HG03108 (cell line): ENCODE results near the gene PRKG2.

Source experiments
- ATAC-seq: cut with Tn5 transposase; IDR thresholded peaks from one replicate; pipeline ENCODE4 v1.9.1; 2021; ENCODE audit warnings: moderate library complexity; ENCODE audit not compliant: unreplicated experiment

The PRKG2 gene

GRCh38 chr4:81106150-81106549 lies 108.9 kb downstream of the PRKG2 start:
- no peak for ATAC-seq

DNA sequence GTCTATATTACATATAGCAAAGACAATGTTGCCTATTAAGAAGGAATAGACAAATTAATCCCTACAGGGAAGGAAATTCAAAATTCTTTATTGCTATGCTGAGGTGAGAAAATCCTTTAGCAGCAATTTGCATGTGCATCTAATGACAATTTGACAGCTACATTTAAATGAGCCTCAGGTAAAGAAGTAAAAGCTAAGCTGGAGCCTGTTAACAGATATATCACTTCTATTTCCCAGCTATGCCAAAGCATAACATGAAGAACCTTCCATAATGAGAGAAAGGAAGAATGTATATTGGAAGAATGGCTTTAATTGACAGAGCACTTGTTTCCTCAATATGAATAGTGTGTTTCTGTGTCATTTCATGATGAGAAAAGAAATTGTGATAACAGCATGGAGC lies 112.9 kb downstream of the PRKG2 start:
- ATAC-seq = no peak

DNA sequence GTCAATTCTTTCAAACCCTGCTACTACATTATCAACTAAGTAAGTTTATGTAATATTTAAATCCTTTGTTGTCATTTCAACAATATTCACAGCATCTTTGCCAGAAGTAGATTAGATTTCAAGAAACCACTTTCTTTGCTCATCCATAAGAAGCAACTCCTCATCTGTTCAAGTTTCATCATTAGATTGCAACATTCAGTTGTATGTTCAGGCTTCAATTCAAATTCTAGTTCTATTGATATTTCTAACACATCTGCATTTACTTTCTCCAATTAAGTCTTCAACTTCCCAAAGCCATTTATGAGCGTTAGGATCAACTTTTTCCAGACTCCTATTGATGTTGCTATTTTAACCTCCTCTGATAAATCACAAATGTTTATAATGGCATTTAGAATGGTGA lies 118.5 kb downstream of the PRKG2 start:
- ATAC-seq = no peak

DNA sequence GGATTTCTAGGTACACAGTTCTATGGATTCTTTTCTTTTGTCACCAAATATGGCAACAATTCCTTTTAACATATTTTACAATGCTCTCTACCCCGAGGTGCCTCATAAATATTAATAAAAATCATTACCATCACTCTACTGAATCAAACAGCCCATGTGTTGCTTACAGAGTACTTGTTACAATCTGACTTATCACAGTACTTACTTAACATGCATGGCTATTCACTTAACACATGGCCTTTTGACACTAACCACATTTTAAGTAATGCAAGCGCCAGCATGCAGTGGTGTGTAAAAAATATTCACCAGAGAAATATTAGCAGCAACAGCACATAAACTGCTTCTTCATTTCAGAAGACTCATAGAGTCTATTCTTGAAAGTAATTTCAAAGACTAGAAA lies 119.6 kb downstream of the PRKG2 start:
- ATAC-seq = no peak

DNA sequence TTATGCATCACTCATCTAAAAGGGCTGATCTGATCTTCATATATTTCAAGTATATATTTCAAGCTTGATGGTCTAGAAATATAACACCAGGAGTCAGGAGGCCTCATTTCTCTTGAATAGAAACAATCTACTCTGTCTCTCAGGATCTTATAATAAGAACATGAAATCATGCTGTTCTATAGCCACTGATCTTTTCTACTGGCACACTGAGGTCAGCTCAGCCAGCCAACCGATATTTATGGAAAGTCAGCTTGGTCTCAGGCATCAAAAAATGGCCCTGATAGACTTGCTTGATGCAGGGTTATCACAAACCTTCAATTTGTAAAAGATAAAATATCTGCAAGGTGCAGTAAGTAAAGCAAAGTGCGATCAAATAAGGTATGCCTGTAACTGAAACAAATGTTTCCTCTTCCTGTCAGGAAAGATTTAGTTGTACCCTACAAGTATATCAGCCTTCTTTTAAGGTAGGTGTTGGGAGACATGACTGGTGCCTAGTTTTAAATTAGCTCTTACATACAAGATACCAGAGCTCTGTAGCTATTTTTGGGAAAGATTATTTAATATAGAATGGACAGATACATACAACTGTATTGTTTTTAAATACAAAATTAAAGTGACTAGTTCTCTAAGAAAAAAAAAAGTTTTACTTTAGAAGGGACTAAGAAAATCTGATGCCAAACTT lies 121.2 kb downstream of the PRKG2 start:
- no peak for ATAC-seq

GRCh38 chr4:81085979-81086378 lies 129.0 kb downstream of the PRKG2 start:
- no peak for ATAC-seq

DNA sequence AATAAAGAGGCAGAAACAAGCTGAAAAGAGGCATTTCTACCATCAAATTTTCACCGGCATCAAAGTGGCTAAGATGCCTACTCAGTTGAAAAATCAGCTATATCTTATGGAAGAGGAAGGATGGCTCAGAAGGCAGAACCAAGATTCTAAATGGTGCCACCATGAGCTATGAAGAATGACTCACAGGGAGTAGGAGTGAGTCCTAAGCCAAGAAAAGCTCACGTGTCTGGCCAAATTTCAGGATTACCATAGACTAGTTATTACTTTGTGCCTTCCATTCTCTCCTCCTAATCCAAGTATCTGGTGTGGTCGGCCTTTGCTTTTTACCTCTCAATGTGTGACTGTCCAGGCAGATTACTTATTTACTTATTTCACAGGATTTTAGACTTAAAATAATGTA lies 129.7 kb downstream of the PRKG2 start:
- no peak for ATAC-seq

- no peak for ATAC-seq
Measured at GRCh38 chr4:81084634-81085033, 130.4 kb downstream of the PRKG2 start.

- no peak for ATAC-seq
Measured at GRCh38 chr4:81084029-81084428, 131.0 kb downstream of the PRKG2 start.

- no peak for ATAC-seq
Measured at GRCh38 chr4:81081156-81081555, 133.9 kb downstream of the PRKG2 start.

GRCh38 chr4:81071013-81071412 lies 144.0 kb downstream of the PRKG2 start:
- no peak for ATAC-seq

- peak; percentile 85 for ATAC-seq
Measured at GRCh38 chr4:81069706-81070331, 145.2 kb downstream of the PRKG2 start.

DNA sequence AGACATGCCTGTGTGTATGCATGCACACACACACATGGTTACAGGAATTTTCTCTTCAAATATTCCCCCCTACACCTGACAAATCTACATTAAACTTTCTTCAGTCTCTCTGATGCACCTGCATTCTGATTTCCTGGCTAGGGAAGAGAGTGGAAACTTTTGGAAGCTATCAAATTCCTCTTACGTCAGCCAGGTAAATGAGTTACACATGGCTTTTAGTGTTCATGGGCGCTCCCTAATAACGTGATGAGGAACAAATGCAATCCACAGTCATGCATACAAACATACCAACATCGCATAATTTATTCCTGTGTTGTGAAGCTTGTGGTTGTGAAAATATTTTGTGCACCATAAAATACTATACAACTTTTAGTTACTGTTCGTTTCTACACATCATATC lies 149.6 kb downstream of the PRKG2 start:
- ATAC-seq = no peak

DNA sequence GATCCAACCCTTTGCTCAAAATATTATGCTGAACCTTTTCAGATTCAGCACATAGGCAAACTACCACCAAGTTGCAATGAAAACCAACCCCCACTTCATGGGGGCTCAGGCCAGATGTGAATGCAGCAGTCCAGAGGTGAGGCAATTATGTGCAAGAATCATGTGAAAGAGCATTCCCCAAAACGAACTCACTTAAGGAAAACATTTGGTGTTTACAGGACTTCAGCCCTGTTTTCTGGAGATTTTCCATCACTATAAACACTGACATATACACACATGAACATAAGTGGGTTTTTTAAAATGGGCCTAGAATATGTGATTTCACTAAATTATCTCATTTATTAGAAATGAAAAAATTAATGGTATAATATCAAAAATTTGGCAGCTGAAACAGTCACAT lies 153.0 kb downstream of the PRKG2 start:
- ATAC-seq = no peak

GRCh38 chr4:81061344-81061730 lies 153.7 kb downstream of the PRKG2 start:
- ATAC-seq = no peak

DNA sequence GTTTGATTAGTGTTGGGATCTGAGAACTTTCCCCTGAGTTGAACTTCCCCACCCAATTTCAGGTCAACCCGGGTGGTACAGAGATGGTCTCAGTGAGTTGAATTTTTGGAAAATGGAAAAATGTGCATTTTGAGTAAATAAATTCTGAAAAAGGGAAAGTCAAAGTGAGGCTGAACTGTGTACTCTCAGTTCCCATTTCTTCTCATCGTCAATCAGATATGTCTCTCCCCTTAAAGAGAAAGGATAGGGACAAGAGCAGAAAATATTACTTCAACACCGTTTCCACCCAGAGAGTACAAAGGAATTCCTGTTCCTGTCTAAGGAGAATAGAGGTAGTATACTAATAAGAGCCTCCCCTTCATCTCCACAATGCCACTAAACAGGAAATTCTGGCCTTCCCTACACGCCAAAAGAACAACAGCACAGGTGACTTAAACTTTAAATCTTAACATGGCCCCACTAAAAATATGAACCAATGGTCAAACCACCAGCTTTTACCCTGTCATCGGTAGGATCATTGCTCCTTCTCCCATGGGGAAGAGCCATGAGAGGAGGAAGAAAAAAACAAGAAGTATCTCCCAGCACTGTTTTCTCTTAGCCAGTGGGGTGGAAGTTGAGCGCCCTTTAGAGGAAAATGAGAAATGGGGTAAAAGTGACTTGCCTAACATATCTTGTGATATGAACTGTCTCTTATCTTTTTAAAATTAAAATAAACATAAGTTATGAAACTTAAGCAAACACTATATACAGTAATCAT lies 154.3 kb downstream of the PRKG2 start:
- no peak for ATAC-seq

- no peak for ATAC-seq
Measured at GRCh38 chr4:81058621-81059020, 156.4 kb downstream of the PRKG2 start.

DNA sequence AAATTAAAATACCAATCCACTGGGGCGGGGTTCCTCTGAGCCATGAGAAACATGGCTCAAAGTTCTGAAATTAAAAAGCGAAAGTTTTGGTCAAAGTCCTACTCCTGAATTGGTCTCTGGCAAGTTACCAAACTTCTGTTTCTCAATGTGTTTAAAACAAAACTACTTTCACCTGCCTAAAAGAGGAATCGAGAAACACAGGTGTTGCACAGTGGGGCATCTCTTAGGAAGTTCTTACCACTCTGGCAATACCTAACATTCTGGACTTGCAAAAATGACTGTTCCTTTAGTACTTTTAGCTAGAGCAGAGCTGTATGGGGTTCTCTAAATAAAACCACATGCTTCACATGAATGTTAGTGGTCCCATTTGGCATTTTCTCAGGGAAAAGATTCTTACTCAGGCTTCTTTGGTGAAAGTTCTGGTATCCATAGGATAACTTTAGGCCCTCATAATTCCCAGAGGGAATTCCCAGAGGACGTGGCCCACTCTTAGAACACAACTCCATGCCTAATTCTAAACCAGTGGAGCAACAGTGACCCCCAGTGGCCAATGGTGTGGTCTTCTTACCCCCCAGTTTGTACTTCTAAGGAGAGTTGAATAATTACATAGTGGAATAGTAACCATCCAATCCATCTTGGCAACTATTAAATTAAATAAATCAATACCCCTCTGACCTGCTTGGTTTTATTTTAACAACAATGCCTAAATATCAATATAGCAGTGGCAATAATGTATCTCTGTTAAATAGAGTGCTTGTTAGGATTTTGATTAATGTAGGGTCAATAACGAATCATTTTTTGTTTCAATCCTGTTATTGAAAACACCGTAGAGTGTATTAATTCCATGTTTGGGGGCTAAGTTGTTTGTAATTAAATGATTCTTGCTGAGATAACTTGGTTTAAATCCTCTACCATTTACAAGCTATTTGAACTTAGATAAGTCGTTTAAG lies 162.6 kb downstream of the PRKG2 start:
- ATAC-seq = peak; percentile 99

DNA sequence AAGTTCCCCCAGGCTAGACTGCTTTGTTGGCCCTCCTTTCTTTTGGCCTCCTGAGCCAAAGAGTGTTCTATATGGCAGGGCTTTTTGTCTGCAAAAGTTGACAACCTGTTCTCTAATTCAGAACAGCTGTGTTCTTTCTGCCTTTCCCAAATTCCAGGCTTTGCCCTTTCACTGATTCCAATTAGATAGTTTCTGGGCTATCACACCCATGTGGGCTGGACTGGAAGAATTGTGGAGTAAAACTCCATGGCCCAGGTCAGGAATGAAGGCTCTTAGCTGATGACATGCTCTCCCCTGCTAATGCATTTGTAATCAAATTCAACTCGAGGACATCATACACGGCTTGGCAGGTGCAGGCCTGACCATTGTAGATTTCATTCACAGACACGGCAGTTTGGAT lies 165.1 kb downstream of the PRKG2 start:
- ATAC-seq = no peak

GRCh38 chr4:81049330-81049729 lies 165.7 kb downstream of the PRKG2 start:
- ATAC-seq = no peak
